B cell (primary cell): Measurements from ENCODE around the gene PRL. TPM values are rescaled to one million over a fixed set of nuclear protein-coding genes. Genes with fewer than 3 reads are reported as not detected.

Experiments used
- ATAC-seq: fragments of 200-7000 bp; cut with Tn5 transposase; one replicate; pipeline ENCODE4 v1.10.0; 2021; ENCODE audit warnings: low read depth, mild to moderate bottlenecking, moderate number of reproducible peaks, moderate library complexity
- CTCF ChIA-PET: fragments of 350-600 bp; sonication (Branson Sonifier 250); formaldehyde crosslinking; loops from one replicate; lab custom pipeline; 2021; ENCODE audit warnings: antibody characterized with exemption, inconsistent platforms; lab: Charles Lee
- POLR2A ChIA-PET: fragments of 350-600 bp; sonication (Branson Sonifier 250); formaldehyde crosslinking; loops from one replicate; lab custom pipeline; 2021; ENCODE audit warnings: antibody characterized with exemption; lab: Charles Lee
- DNase-seq: peaks from one replicate; pipeline ENCODE4 v3.0.0; 2013
- H2AFZ ChIP-seq: 2 replicates; pipeline ENCODE4 v1.6.1; 2012; ENCODE audit warnings: mild to moderate bottlenecking, low read depth, low read length; ENCODE audit not compliant: insufficient read depth, poor library complexity, severe bottlenecking
- H3K27ac ChIP-seq, 2 donors: 1 replicate in 1 of 2; 2 replicates in 1 of 2; pipeline ENCODE4 v1.5.1; 2012 to 2013; ENCODE audit warnings: low read length in 2 of 2, mild to moderate bottlenecking in 2 of 2, moderate library complexity in 1 of 2
- H3K27me3 ChIP-seq, 4 experiments: fragments of 200-600 bp in 1 of 4; sonication (generic) in 1 of 4; replicated peaks in 1 of 4; 1 replicate in 2 of 4; 2 replicates in 2 of 4; pipeline versions ENCODE4 v1.6.1 to v1.7.0; 2013 to 2016; ENCODE audit warnings: low read length in 3 of 4, mild to moderate bottlenecking in 2 of 4, mixed read lengths in 1 of 4, moderate library complexity in 1 of 4; ENCODE audit not compliant: insufficient read depth in 4 of 4, control insufficient read depth in 3 of 4; ENCODE audit errors: control extremely low read depth in 1 of 4
- H3K36me3 ChIP-seq, 2 experiments: replicated peaks in 1 of 2; 1 replicate in 1 of 2; 2 replicates in 1 of 2; pipeline versions ENCODE4 v1.6.1 to v1.7.1; 2013; ENCODE audit warnings: low read length in 1 of 2; ENCODE audit not compliant: insufficient read depth in 2 of 2, control insufficient read depth in 1 of 2; ENCODE audit errors: control extremely low read depth in 1 of 2, extremely low read depth in 1 of 2
- H3K4me1 ChIP-seq, 2 donors: fragments of 200-600 bp in 1 of 2; sonication (generic) in 1 of 2; 1 replicate in 1 of 2; 2 replicates in 1 of 2; pipeline versions ENCODE4 v1.5.1 to v1.6.1; 2013 to 2017; ENCODE audit warnings: low read length in 2 of 2; ENCODE audit not compliant: control insufficient read depth in 2 of 2, insufficient read depth in 2 of 2
- H3K4me2 ChIP-seq: replicated peaks from 2 replicates; pipeline ENCODE3; 2012; ENCODE audit warnings: mild to moderate bottlenecking, low read depth, low read length; ENCODE audit not compliant: poor library complexity, severe bottlenecking
- H3K4me3 ChIP-seq, 5 experiments: fragments of 200-600 bp in 1 of 5; sonication (generic) in 1 of 5; 1 replicate in 3 of 5; 2 replicates in 2 of 5; pipeline versions ENCODE4 v1.5.1 to v1.7.0; 2011 to 2016; ENCODE audit warnings: low read length in 4 of 5, mild to moderate bottlenecking in 4 of 5, low read depth in 2 of 5, control low read depth in 1 of 5, moderate library complexity in 1 of 5; ENCODE audit not compliant: insufficient read depth in 1 of 5; ENCODE audit errors: control extremely low read depth in 1 of 5, extremely low read depth in 1 of 5
- H3K79me2 ChIP-seq: fragments of 200-600 bp; sonication (generic); one replicate; pipeline ENCODE4 v1.6.0; 2016; ENCODE audit warnings: low read length; ENCODE audit not compliant: control insufficient read depth, insufficient read depth
- H3K9ac ChIP-seq: fragments of 200-600 bp; sonication (generic); 2 replicates; pipeline ENCODE4 v1.6.1; 2017; ENCODE audit warnings: mild to moderate bottlenecking, low read length, moderate library complexity
- H3K9me3 ChIP-seq, 3 donors: one replicate each; pipeline versions ENCODE4 v1.6.1 to v1.7.1; 2013; ENCODE audit warnings: low read length in 2 of 3; ENCODE audit not compliant: control insufficient read depth in 2 of 3, insufficient read depth in 1 of 3; ENCODE audit errors: control extremely low read depth in 1 of 3
- H4K20me1 ChIP-seq: 2 replicates; pipeline ENCODE4 v1.6.0; 2012; ENCODE audit warnings: mild to moderate bottlenecking, low read length; ENCODE audit not compliant: insufficient read depth, control insufficient read depth, poor library complexity, severe bottlenecking
- H3K27ac Mint-ChIP-seq: one replicate; pipeline ENCODE4 v1.8.0; 2021; ENCODE audit warnings: mixed read lengths
- H3K27me3 Mint-ChIP-seq: one replicate; pipeline ENCODE4 v1.8.0; 2021; ENCODE audit warnings: mixed read lengths
- H3K4me1 Mint-ChIP-seq: one replicate; pipeline ENCODE4 v1.8.0; 2021; ENCODE audit warnings: mixed read lengths
- H3K4me3 Mint-ChIP-seq: one replicate; pipeline ENCODE4 v1.8.0; 2021; ENCODE audit warnings: mixed read lengths
- H3K9me3 Mint-ChIP-seq: one replicate; pipeline ENCODE4 v1.8.0; 2022; ENCODE audit warnings: mixed read lengths; ENCODE audit not compliant: insufficient read depth
- EZH2 ChIP-seq: IDR thresholded peaks from 2 replicates; pipeline ENCODE4 v1.6.1; 2012; ENCODE audit warnings: borderline replicate concordance, low read depth, mild to moderate bottlenecking, moderate library complexity, low read length; ENCODE audit not compliant: insufficient read depth, poor library complexity, severe bottlenecking
- WGBS: methylation state at CpG from one replicate; pipeline ENCODE4 v1.1.5; 2013; ENCODE audit warnings: missing lambda C conversion rate; ENCODE audit not compliant: insufficient coverage; 5-methylcytosine and 5-hydroxymethylcytosine counted together
- intact Hi-C: fragments of 100-400 bp; cut with micrococcal nuclease; formaldehyde crosslinking; loops from one replicate; pipeline ENCODE4 v1.10.0; 2022
- polyA plus RNA-seq: library from polyadenylated mRNA; depleted of rRNA; stranded (reverse); fragments of >200 nt; gene quantifications from 2 replicates; pipeline ENCODE4 v1.2.3, GENCODE V29; 2012
- total RNA-seq, 2 donors: library from RNA; stranded (reverse); fragments of 120-200 nt in 1 of 2; gene quantifications; 1 replicate in 1 of 2; 2 replicates in 1 of 2; pipeline versions ENCODE4 v1.2.3 to v1.2.4, GENCODE V29; 2013 to 2022
- TF ChIP-seq, protein P1 (sequence below): fragments of 200-600 bp; IDR thresholded peaks from one replicate; pipeline ENCODE4 v1.8.0; 2022; ENCODE audit warnings: antibody characterized with exemption, mild to moderate bottlenecking

Gene PRL
- total and polyA plus RNA-seq, 2 donors (not counting 1 experiment from before 2014, with no cell fraction given): not detected

DNA sequence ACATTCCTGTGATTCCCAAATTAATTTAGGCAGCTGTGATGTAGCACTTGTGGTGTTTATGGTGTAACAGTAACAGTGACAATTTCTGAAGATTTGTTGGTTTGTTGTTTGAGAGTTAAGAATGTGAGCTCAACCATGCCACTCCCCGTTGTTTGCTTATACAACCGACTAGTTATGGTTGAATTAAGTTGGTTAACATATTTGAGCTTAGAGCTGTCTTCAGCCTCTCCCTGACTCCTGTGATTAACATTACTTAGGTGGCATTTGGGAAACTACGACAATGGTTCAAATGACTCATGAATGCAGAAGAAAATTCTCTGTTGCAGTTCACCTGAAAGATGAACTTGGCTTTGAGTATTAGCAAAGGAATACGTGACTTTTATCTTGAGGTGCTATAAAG lies 35.9 kb upstream of the PRL start:
- Mint-ChIP-seq H3K4me1 (peaks cover 2% of the 10 kb centered on the region), H3K9me3 (no peaks in the 10 kb centered on the region), H3K27me3 (no peaks in the 10 kb centered on the region), H3K4me3 (no peak overlapping the region), H3K27ac (no peak overlapping the region)
- no peak for ATAC-seq
- no peak for DNase-seq
- Histone ChIP-seq H3K4me2 (no peak overlapping the region), H3K79me2 (no peaks in the 10 kb centered on the region), H3K36me3 (no peaks in the 10 kb centered on the region), H3K9me3 (peaks cover 0 to 5% (median 0%) of the 10 kb centered on the region in 3 donors), H2AFZ (no peak overlapping the region), H4K20me1 (no peaks in the 10 kb centered on the region), H3K4me1 (no peaks in the 10 kb centered on the region), H3K9ac (no peak overlapping the region), H3K27me3 (no peaks in the 10 kb centered on the region), H3K4me3 (no peak overlapping the region), H3K27ac (no peak overlapping the region)
- no peak for TF ChIP-seq EZH2
- ChIA-PET POLR2A (no interaction called here), CTCF (no interaction called here)
- WGBS: no CpG with 5 or more reads among the region's 4 CpGs
- intact Hi-C loops: no loop called here

DNA sequence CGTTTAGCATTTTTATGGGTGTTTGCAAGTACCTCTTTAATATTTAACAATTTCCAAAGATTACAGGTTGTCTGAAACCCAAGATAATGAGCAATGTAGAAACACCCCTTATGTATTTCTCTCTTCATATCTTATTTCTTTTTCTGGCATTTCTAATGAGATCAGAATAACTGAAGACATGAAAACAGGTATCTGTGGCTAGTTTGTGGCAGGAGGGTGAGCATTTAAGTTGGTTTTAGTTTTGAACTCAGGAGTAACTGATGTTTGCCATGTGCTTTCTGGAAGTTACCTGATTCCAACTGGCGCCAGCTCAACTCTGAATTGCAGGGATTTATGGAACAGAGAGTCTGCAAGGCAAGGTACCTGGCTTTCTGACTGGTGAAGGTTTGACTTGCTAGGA lies 35.4 kb upstream of the PRL start:
- Histone ChIP-seq H3K9ac (no peak overlapping the region), H2AFZ (no peak overlapping the region), H3K4me2 (no peak overlapping the region), H3K4me3 (no peak overlapping the region), H4K20me1 (no peaks in the 10 kb centered on the region), H3K36me3 (no peaks in the 10 kb centered on the region), H3K79me2 (no peaks in the 10 kb centered on the region), H3K27ac (no peak overlapping the region), H3K9me3 (peaks cover 0 to 5% (median 0%) of the 10 kb centered on the region in 3 donors), H3K4me1 (no peaks in the 10 kb centered on the region), H3K27me3 (no peaks in the 10 kb centered on the region)
- H3K27ac Mint-ChIP-seq: no peak overlapping the region
- no peaks in the 10 kb centered on the region for H3K9me3 Mint-ChIP-seq
- WGBS: no CpG with 5 or more reads among the region's 2 CpGs
- ChIA-PET CTCF (no interaction called here), POLR2A (no interaction called here)
- ATAC-seq (no peak), DNase-seq (no peak)
- intact Hi-C loops: no loop called here
- TF ChIP-seq EZH2: no peak
- TF ChIP-seq, protein P1, sequence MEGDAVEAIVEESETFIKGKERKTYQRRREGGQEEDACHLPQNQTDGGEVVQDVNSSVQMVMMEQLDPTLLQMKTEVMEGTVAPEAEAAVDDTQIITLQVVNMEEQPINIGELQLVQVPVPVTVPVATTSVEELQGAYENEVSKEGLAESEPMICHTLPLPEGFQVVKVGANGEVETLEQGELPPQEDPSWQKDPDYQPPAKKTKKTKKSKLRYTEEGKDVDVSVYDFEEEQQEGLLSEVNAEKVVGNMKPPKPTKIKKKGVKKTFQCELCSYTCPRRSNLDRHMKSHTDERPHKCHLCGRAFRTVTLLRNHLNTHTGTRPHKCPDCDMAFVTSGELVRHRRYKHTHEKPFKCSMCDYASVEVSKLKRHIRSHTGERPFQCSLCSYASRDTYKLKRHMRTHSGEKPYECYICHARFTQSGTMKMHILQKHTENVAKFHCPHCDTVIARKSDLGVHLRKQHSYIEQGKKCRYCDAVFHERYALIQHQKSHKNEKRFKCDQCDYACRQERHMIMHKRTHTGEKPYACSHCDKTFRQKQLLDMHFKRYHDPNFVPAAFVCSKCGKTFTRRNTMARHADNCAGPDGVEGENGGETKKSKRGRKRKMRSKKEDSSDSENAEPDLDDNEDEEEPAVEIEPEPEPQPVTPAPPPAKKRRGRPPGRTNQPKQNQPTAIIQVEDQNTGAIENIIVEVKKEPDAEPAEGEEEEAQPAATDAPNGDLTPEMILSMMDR: no peak
- peaks cover 2% of the 10 kb centered on the region for H3K4me1 Mint-ChIP-seq
- no peaks in the 10 kb centered on the region for H3K27me3 Mint-ChIP-seq
- H3K4me3 Mint-ChIP-seq: no peak overlapping the region
